Activated CD4-positive, alpha-beta T cell treated with anti-CD3 and anti-CD28 coated beads, Interleukin-2, Interleukin-4, amounts not matched to agents 100 ng/mL and 50 ng/mL, durations not matched to agents 16 hours and 8 hours (primary cell): ENCODE data around the gene C1orf159.
"Not testable (repeated sequence)": the region's sequence is repeated elsewhere in the genome, so short reads cannot be mapped to it uniquely, and the experiment has no call there.

Experiments used
- DNase-seq: peaks from one replicate; pipeline ENCODE4 v3.0.0-alpha.2; 2020; ENCODE audit warnings: low spot score

C1orf159 gene

GRCh38 chr1:1081311-1082238, 34.3 kb downstream of the C1orf159 start:
- no peak for DNase-seq

GRCh38 chr1:1080951-1081310, 35.0 kb downstream of the C1orf159 start:
- DNase-seq, result no peak

- no peak for DNase-seq
These were observed 35.6 kb downstream of the C1orf159 start for GRCh38 chr1:1080122-1080757.

GRCh38 chr1:1079408-1080121, 36.3 kb downstream of the C1orf159 start:
- no peak for DNase-seq

GRCh38 chr1:1077396-1077795, 38.5 kb downstream of the C1orf159 start:
- DNase-seq, result not testable (repeated sequence)

GRCh38 chr1:1075148-1075935, 40.5 kb downstream of the C1orf159 start:
- DNase-seq, result no peak

- no peak for DNase-seq
These were observed 41.2 kb downstream of the C1orf159 start for GRCh38 chr1:1074631-1075147.

GRCh38 chr1:1073743-1074587, 41.9 kb downstream of the C1orf159 start, which contains the start of gene RNF223:
Gene RNF223 (minus strand): TSS chr1:1074306. CDS start chr1:1072566, 1,740 bp downstream.
- no peak for DNase-seq

- DNase-seq, result no peak
These were observed 42.8 kb downstream of the C1orf159 start for GRCh38 chr1:1072849-1073742.

- DNase-seq, result no peak
These were observed 43.5 kb downstream of the C1orf159 start for GRCh38 chr1:1072299-1072848.

- DNase-seq, result no peak
These were observed 44.2 kb downstream of the C1orf159 start for GRCh38 chr1:1071486-1072298.

GRCh38 chr1:1069711-1070676, 45.9 kb downstream of the C1orf159 start:
- DNase-seq, result no peak

GRCh38 chr1:1069056-1069710, 46.7 kb downstream of the C1orf159 start:
- DNase-seq, result peak; percentile 88

- DNase-seq, result no peak
These were observed 47.3 kb downstream of the C1orf159 start for GRCh38 chr1:1068517-1069055.

GRCh38 chr1:1067860-1068516, 47.9 kb downstream of the C1orf159 start:
- no peak for DNase-seq
